AG10803 (cell line): Measurements from ENCODE around the gene TSPAN10.

Experiments
- DNase-seq: peaks from one replicate; pipeline ENCODE4 v3.0.0; 2010; ENCODE audit warnings: low read depth
- H3K4me3 ChIP-seq: 2 replicates; pipeline ENCODE4 v1.5.1; 2011; ENCODE audit warnings: mild to moderate bottlenecking, low read length, control low read depth
- TF ChIP-seq, protein P1 (sequence below): conservative IDR thresholded peaks from 2 replicates; pipeline ENCODE4 v1.5.1; 2011; ENCODE audit warnings: mild to moderate bottlenecking, low read length, control low read depth, inconsistent platforms

Gene TSPAN10

DNA sequence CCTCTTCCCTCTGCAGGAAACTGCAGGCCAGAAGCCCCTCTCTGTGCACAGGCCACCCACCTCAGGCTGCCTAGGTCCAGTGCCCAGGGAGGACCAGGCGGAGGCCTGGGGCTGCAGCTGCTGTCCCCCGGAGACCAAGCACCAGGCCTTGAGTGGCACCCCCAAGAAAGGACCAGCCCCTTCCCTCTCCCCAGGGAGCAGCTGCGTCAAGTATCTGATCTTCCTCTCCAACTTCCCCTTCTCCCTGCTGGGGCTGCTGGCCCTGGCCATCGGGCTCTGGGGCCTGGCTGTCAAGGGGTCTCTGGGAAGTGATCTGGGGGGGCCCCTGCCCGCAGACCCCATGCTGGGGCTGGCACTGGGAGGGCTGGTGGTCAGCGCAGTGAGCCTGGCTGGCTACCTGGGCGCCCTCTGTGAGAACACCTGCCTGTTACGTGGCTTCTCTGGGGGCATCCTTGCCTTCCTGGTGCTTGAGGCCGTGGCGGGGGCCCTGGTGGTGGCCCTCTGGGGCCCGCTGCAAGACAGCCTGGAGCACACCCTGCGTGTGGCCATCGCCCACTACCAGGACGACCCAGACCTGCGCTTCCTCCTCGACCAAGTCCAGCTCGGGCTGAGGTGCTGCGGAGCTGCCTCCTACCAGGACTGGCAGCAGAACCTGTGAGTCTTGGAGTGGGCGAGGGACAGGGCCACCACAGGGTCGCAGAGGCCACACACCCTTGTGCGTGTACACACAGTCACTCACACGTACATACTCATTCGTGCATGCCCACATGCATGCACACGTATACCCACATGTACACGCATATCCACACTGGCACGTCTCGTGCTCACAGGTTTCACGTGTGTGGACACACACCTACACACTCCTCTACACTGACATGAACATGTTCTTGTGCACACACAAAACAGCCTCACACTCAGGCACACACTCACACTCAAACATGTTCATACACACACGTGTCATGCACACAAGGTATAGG, 8.3 kb downstream of the TSPAN10 start:
- no peak for DNase-seq
- TF ChIP-seq, protein P1, sequence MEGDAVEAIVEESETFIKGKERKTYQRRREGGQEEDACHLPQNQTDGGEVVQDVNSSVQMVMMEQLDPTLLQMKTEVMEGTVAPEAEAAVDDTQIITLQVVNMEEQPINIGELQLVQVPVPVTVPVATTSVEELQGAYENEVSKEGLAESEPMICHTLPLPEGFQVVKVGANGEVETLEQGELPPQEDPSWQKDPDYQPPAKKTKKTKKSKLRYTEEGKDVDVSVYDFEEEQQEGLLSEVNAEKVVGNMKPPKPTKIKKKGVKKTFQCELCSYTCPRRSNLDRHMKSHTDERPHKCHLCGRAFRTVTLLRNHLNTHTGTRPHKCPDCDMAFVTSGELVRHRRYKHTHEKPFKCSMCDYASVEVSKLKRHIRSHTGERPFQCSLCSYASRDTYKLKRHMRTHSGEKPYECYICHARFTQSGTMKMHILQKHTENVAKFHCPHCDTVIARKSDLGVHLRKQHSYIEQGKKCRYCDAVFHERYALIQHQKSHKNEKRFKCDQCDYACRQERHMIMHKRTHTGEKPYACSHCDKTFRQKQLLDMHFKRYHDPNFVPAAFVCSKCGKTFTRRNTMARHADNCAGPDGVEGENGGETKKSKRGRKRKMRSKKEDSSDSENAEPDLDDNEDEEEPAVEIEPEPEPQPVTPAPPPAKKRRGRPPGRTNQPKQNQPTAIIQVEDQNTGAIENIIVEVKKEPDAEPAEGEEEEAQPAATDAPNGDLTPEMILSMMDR = no peak
- H3K4me3 ChIP-seq = no peak overlapping the region

GRCh38 chr17:81646869-81647600, 10.0 kb downstream of the TSPAN10 start:
- TF ChIP-seq, protein P1 = no peak
- DNase-seq = no peak
- no peak overlapping the region for H3K4me3 ChIP-seq

DNA sequence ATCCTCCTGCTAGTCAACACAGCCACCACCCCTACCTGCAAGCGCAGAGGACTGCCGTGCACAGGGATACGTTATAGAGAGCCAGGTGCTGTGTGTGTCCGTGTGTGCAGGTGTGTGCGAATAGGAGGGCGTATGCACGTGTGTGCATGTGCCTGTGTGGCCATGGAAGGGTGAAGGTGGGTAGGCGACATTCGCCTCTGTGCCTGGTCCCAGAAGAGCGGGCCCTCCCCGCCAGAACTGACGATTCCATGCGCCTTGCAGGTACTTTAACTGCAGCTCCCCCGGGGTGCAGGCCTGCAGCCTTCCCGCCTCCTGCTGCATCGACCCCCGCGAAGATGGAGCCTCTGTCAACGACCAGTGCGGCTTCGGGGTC, 10.6 kb downstream of the TSPAN10 start:
- no peak for DNase-seq
- H3K4me3 ChIP-seq = no peak overlapping the region
- TF ChIP-seq, protein P1 = no peak

DNA sequence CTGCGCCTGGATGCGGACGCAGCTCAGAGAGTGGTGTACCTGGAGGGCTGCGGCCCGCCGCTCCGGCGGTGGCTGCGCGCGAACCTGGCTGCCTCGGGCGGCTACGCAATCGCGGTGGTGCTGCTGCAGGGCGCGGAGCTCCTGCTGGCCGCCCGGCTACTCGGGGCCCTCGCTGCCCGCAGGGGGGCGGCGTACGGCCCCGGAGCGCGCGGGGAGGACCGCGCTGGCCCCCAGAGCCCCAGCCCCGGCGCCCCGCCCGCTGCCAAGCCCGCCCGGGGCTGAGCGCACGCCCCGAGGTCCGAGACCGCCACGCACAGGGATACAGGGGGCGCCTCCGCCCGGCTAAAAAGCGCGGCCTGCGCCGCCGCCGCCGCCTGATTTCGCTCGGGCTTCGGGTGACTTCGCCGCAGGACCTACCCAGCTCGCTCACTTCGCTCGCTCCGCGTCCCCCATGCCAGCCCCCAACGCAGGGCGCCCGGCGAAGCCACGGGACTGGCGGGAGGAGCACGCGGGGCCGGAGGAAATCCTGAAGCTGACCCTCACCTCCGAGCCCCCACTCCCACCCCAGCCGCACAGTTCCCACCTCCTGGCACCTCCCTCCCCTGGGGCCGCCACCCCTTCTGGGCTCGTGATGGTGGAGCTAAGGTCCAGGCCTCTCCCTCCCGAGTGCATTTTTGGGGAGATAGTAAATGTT, 11.2 kb downstream of the TSPAN10 start:
- TF ChIP-seq, protein P1 = no peak
- no peak for DNase-seq
- H3K4me3 ChIP-seq = no peak overlapping the region

- TF ChIP-seq, protein P1 = no peak
- no peak overlapping the region for H3K4me3 ChIP-seq
- DNase-seq = no peak
These were observed 11.7 kb downstream of the TSPAN10 start for GRCh38 chr17:81648707-81649085.

DNA sequence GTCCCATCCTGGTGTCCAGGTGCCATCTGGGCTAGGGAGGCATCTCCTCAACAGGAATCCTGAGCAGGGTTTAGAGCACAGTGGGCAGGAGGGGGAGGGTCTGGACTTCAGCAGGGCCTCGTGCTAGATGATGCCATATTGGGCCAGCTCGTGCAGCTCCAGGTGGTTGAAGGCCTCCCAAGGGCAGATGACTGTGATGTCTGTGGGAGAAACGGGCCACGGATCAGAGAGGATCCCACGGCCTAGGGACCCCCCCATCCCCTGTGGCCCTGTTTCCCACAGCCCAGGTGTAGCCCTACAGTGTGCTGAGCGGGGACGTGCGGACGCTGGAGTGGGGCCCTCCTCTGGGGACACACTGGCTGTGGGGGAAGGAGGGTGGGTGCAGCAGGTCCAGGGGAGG, 14.0 kb downstream of the TSPAN10 start:
- TF ChIP-seq, protein P1 = no peak
- no peak overlapping the region for H3K4me3 ChIP-seq
- no peak for DNase-seq
